ENCODE results near the gene DDX1. TPM values are rescaled to one million over a fixed set of nuclear protein-coding genes. Genes with fewer than 3 reads are reported as not detected.

The DDX1 gene
- total RNA-seq, 4 donors from 2014 or later, result 23.8 to 93.1 (median 56.6) TPM

GRCh38 chr2:15554525-15555218 is 37.0 kb upstream of the DDX1 start:
- no peaks in the 10 kb centered on the region for H3K27me3 ChIP-seq
- intact Hi-C loops (cut with DNase I; ENCODE audit: low total_unique reads), result no loop called here
- DNase-seq, result no peak
- no peaks in the 10 kb centered on the region for H3K4me1 ChIP-seq
- no peaks in the 10 kb centered on the region for H3K36me3 ChIP-seq
- no peak for TF ChIP-seq POLR2A (IDR thresholded peaks at IDR 0.05)
- no peak for TF ChIP-seq CTCF (IDR thresholded peaks at IDR 0.05)
- H3K4me3 ChIP-seq, result no peak overlapping the region
- no peaks in the 10 kb centered on the region for H3K9me3 ChIP-seq
- H3K27ac ChIP-seq, result no peak overlapping the region

- Histone ChIP-seq H3K4me3 (no peak overlapping the region), H3K27ac (no peak overlapping the region), H3K4me1 (no peaks in the 10 kb centered on the region), H3K9me3 (no peaks in the 10 kb centered on the region), H3K36me3 (no peaks in the 10 kb centered on the region), H3K27me3 (no peaks in the 10 kb centered on the region)
- intact Hi-C loops (cut with DNase I; ENCODE audit: low total_unique reads), result no loop called here
- DNase-seq, result no peak
- TF ChIP-seq POLR2A (IDR thresholded peaks at IDR 0.05), result no peak
- no peak for TF ChIP-seq CTCF (IDR thresholded peaks at IDR 0.05)
Measured at GRCh38 chr2:15555760-15556193, 35.9 kb upstream of the DDX1 start.

- no peak overlapping the region for H3K27ac ChIP-seq
- no peaks in the 10 kb centered on the region for H3K36me3 ChIP-seq
- TF ChIP-seq POLR2A (IDR thresholded peaks at IDR 0.05) (no peak), CTCF (IDR thresholded peaks at IDR 0.05) (no peak)
- intact Hi-C loops (cut with DNase I; ENCODE audit: low total_unique reads), result no loop called here
- no peaks in the 10 kb centered on the region for H3K27me3 ChIP-seq
- DNase-seq, result no peak
- no peaks in the 10 kb centered on the region for H3K9me3 ChIP-seq
- no peaks in the 10 kb centered on the region for H3K4me1 ChIP-seq
- H3K4me3 ChIP-seq, result no peak overlapping the region
Measured at GRCh38 chr2:15556311-15556930, 35.2 kb upstream of the DDX1 start.

- no peak for DNase-seq
- intact Hi-C loops (cut with DNase I; ENCODE audit: low total_unique reads), result no loop called here
- H3K27me3 ChIP-seq, result no peaks in the 10 kb centered on the region
Measured at GRCh38 chr2:15557887-15558311, 33.8 kb upstream of the DDX1 start.

More at GRCh38 chr2:15557887-15558311, 33.8 kb upstream of the DDX1 start:
- Histone ChIP-seq H3K4me1 (no peaks in the 10 kb centered on the region), H3K4me3 (no peak overlapping the region), H3K27ac (no peak overlapping the region), H3K36me3 (no peaks in the 10 kb centered on the region), H3K9me3 (no peaks in the 10 kb centered on the region)
- TF ChIP-seq POLR2A (IDR thresholded peaks at IDR 0.05), result no peak
- no peak for TF ChIP-seq CTCF (IDR thresholded peaks at IDR 0.05)

All from uterus (tissue), 4 donors.